SHP77 (cell line): ENCODE results near the gene NOL9.

Source experiments
- DNase-seq, 2 experiments: peaks; one replicate each; lab custom pipeline; 2025; lab: John Stamatoyannopoulos, UW

The NOL9 gene

GRCh38 chr1:6521536-6521935 is 32.8 kb downstream of the NOL9 start:
- DNase-seq: no peak

DNA sequence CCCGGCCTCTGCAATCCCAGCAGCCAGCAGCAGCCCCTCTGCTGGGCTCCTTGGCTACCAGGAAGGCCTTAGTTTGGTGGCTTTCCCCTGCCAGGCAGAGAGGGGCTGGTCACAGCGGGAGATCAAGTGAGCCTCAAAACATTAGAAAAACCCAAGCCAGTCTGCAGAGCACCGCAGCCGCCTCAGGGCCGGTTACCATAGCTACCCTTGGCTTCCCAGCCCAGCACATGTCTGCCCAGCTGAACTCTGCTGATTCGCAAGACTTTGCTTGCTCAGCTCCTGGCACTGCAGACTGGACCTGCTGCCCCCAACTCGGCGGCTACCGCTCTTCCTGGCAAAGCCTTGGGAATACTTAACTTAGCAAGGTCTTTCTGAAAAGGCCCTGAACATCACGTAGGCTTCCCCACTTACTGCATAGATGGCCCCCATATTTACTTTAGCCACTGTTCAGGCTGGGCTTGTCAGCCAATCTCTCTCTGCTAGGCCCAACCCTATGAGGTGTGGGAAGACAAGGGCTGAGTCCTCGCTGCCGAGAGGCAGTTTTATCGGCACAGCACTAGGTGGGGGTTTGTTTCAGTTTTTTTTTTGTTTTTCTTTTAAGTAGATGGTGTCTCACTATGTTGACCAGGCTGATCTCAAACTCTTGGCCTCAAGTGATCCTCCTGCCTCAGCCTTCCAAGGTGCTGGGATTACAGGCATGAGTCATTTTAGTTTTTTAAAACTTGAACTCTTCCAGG is 34.2 kb downstream of the NOL9 start:
- no peak for DNase-seq

DNA sequence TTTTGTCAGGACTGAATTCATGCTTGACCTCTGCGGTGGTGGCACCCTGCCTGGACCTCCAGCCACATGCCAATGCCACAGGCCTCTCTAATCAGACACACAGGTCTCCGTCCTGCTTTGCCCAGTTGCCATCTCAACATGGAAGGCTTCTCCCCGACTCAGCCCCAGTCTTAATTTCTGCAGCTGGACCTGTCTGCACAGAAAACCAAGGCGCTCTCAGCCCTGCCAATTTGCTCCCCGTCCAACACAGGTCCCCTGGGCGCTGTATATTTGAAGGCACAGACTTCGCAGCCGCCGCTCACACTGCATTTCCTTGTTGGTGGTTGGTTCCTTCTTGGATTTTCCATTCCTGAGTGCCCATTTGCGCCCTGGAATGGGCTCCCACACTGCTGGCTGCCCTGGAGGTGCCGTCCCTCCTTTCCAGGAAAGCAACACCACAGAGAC is 34.8 kb downstream of the NOL9 start:
- no peak for DNase-seq

DNA sequence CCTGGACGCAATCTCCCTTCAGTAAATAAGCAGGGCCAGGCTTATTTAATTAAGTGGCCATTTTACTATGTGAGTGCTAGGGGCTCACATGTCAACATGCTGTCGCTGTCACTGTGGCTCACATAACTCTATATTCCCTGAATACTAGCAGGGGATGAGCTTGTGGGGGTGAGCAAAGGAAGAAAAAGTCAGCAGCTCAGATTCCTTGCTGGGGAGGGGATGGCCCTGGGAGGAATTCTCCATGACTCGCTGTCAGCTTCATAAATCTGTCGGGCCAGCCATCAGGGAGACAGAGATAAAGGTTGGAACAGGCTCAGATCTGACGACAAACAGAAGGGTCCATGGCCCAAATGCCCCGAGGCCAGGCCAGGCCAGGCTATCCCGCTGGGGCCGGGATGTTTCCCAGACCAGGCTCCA is 36.9 kb downstream of the NOL9 start:
- no peak for DNase-seq

DNA sequence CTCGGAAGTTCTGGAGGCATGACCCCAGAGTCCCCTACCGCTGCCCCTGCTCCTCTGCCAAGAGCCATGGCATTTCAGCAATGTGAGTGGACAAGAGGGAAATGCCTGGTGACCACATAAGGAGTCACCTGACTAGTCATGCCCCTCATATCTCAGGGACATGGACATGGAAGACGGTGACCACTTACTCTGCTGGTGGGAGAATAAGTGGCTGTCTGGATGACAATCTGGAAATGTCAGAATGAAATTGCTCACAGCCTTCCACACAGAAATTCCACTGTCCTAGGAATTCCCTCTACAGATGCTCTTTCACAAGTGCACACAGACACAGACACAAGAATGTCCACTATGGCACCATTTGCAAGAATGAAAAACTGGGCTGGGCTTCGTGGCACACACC is 38.5 kb downstream of the NOL9 start:
- DNase-seq: no peak

GRCh38 chr1:6513320-6513801 is 41.0 kb downstream of the NOL9 start:
- peak in 1 of 2 experiments; percentile 38 for DNase-seq

GRCh38 chr1:6512908-6513280 is 41.4 kb downstream of the NOL9 start:
- DNase-seq: no peak

DNA sequence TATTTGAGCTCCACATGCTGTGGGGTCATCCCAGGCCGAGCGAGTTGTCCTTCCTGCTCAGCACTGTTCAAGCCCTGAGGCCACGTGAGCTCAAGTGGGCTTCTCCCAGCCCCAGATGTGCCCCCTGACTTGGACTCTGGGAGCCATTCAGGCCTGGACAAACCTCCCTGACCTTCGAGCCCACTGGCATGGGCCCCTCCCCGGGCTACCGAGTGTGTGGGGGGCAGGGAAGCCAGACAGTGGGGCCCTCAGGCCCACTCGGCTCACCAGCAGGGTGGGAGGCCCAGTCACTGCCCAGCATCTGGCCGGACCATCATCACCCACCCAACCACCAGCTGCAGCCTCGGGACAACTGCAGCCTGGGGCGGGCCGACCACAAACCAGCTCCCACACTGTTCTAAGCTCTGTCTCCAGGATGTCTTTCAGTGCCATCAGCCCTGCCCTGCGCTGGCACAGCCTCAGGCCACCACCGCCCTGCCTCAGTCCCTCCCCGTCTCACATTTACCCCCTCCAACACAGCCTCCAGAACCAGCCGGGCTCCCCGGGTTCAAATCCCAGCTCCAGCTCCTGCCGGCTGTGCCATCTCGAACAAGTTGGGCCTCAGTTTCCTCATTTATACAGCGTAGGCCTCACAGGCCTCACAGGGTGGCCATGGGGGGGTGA is 41.9 kb downstream of the NOL9 start:
- no peak for DNase-seq

DNA sequence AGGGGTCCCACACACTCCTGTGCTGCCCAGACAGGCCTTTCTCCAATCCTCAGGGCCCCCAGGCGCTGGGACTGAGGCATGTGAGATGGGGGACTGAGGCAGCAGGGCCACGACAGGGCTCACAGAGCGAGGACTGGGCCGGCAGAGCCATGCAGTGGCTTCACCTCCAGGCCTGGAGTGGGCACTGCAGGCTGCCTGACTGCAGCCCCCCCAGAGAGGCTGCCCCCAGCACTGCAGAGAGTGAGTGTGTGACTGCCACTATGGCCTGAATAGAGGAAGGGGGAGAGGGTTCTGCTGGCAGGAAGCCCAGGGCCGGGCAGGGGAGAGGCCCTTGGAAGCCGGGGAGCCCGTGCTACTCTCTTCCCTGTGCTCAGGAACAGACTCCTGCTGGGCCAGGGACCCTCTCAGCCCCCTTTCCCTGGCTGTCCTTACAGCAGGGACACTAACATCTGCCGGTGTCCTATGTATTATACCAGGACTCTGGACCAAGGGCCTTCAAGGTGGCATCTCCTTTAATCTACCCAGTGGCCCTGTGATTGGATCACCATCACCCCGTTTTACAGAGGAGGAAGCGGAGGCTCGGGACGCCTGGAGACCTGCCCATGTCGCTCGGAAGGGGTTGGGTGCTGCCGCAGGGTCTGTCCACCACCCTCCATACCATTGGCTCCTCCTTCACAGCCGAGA is 42.6 kb downstream of the NOL9 start:
- no peak for DNase-seq

- no peak for DNase-seq
These were observed 43.3 kb downstream of the NOL9 start for GRCh38 chr1:6511056-6511455.

DNA sequence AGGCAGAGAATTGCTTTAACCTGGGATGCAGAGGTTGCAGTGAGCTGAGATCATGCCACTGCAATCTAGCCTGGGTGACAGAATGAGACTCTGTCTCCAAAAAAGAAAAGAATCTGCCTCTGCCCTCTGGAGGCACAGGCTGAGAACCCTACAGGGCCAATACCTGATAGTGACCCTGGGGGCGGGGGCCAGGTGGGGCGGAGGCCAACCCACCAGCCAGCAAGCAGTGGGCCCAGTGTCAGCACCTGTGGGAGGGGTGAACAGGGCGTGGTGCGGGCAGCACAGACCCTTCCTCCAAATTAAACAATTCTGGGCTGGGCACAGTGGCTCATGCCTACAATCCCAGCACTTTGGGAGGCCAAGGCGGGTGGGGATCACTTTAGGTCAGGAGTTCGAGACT is 43.8 kb downstream of the NOL9 start:
- DNase-seq: no peak

DNA sequence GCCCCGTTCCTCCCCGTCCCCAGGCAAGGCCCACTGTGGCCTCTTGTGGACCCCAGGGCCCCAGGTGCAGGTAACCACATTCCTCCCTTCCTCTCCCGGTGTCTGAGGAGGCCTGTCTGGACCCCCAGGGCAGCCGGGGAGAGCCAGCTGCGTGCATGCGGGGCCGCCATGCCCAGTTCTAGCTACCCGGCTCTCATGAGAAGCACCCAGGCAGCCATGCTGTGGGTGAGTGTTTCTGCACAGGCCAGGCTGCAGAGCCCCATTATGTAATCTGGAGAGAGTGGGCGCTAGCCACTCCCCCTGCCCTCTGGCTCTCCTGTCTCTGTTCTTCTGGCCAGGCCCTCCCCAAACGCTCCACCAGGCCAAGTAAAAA is 44.4 kb downstream of the NOL9 start:
- no peak for DNase-seq

DNA sequence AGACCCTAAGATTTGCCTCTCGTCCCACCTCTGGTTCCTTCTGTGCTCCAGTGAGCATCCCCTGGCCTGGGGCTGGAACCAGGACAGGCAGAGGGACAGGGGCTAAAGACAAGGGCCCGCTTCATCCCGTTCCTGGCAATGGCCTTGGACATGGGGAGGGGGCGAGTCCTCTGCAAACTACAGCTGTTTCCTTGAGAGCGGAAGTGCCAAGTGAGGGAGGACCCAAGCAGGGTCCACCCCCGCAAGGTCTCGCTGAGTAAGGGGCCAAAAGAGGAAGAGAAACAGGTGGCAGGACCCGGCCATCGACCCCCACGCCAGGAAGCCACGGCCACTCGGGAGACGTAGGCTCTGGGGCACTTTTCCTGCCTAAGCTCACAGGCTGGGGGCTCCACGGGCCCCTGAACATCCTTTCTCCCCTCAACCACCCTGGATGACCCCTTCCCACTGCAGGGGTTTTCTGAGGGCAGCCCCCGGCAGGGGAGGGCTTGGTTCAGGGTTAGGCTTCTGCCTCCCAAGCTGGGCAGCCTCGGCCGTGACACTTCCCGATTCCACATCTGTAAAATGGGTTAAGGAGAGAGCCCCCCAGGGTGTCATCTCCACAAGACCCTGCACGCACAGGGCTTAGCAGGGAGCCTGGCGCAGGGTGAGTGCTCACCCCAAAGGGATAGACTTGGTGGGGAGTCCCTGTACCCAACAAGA is 44.9 kb downstream of the NOL9 start:
- no peak for DNase-seq

- no peak for DNase-seq
These were observed 45.5 kb downstream of the NOL9 start for GRCh38 chr1:6508816-6509189.

GRCh38 chr1:6508154-6508815 is 46.0 kb downstream of the NOL9 start:
- DNase-seq: peak; percentile 28 to 31

- DNase-seq: no peak
These were observed 46.8 kb downstream of the NOL9 start for GRCh38 chr1:6507461-6507911.

- DNase-seq: no peak
These were observed 47.3 kb downstream of the NOL9 start for GRCh38 chr1:6507037-6507428.

DNA sequence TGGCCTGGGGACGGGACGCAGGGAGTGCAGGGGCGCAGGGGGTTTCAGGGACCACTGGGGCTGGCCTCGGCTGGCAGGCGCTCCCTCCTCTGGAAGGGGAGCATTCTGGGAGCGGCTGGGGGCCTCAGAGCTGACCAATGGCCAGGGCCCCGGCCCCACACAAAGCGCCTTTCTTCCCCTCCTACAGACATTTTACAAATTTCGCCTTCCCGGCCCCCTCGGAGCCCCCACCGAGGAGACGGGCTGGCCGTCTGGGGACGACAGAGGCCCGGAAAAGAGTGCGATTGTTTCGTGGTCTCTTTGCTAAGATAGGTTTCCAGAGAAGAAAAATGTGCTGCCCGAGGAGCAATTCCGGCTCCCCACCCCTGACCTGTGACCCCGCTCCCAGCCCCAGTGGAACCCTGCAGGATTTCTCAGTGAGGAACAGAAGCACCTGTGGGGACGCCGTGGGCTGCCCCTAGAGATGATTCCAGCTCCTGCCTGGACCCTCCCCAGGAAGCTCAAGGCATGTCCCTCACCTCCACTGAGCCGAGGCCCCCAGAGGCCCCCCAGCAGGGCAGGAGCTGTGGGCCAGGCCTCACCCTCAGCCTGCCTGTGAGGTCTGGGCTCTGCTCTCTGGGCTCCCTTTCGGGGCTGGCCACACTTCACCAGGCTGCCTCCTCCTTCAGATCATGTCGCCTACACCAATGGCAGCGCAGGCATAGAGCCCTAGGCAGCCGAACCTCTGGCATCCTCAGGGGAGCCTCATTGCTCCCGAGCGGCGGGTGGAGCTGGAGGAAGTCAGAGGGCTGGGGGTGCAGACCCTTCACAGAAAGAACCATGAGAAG is 47.9 kb downstream of the NOL9 start:
- DNase-seq: no peak

- DNase-seq: no peak
These were observed 48.7 kb downstream of the NOL9 start for GRCh38 chr1:6505367-6506209.

DNA sequence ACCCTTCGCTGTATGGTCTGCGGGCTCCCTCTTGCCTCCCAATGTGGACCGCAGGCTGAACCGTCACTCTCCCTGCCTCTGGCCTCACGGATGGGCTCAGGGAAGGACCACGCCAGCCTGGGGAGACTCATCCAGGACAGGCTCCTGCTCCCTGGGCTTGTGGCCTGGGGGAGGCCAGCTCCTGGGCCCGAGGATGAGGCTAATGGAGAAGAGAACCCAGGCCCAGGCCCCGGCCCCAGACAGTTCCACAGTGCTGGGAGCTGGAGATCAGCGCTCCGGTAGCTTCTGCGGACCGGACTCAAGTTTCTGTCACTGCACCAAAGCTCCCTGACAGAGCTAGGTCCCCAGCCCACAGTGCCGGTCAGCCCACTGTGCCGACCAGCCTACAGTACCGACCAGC is 49.4 kb downstream of the NOL9 start:
- DNase-seq: no peak
